Neuronal stem cell (in vitro differentiated cells): Measurements from ENCODE around the gene MRC2. TPM values are rescaled to one million over a fixed set of nuclear protein-coding genes. Genes with fewer than 3 reads are reported as not detected.
A peak's percentile ranks its signal among the peaks of the same experiment; 100 is the strongest.

Source experiments
- DNase-seq: peaks from one replicate; pipeline ENCODE4 v3.0.0-alpha.2; 2013; ENCODE audit warnings: low spot score
- H2AFZ ChIP-seq: one replicate; pipeline ENCODE4 v1.6.1; 2013; ENCODE audit warnings: mild to moderate bottlenecking, low read length, inconsistent platforms
- H2AK5ac ChIP-seq: 2 replicates; pipeline ENCODE4 v1.6.1; 2013; ENCODE audit warnings: low read depth, mild to moderate bottlenecking, inconsistent platforms, low read length, moderate library complexity, mixed read lengths
- H2BK120ac ChIP-seq: 2 replicates; pipeline ENCODE4 v1.6.1; 2013; ENCODE audit warnings: low read depth, mild to moderate bottlenecking, inconsistent platforms, low read length, moderate library complexity, mixed read lengths
- H2BK12ac ChIP-seq: one replicate; pipeline ENCODE4 v1.6.1; 2013; ENCODE audit warnings: low read length, inconsistent platforms
- H2BK15ac ChIP-seq: 2 replicates; pipeline ENCODE4 v1.6.1; 2013; ENCODE audit warnings: mild to moderate bottlenecking, low read length, inconsistent platforms, mixed read lengths
- H2BK5ac ChIP-seq: one replicate; pipeline ENCODE4 v1.6.1; 2013; ENCODE audit warnings: inconsistent platforms, mild to moderate bottlenecking, low read length, moderate library complexity
- H3K14ac ChIP-seq: one replicate; pipeline ENCODE4 v1.6.1; 2013; ENCODE audit warnings: low read length, inconsistent platforms
- H3K18ac ChIP-seq: 2 replicates; pipeline ENCODE4 v1.6.1; 2013; ENCODE audit warnings: low read length, inconsistent platforms
- H3K23ac ChIP-seq: 2 replicates; pipeline ENCODE4 v1.6.1; 2013; ENCODE audit warnings: low read depth, mild to moderate bottlenecking, mixed read lengths, low read length, inconsistent platforms; ENCODE audit not compliant: poor library complexity
- H3K27ac ChIP-seq: replicated peaks from 3 replicates; pipeline ENCODE4 v1.5.1; 2013; ENCODE audit warnings: low read length, inconsistent platforms
- H3K27me3 ChIP-seq, 3 experiments: 2 replicates each; pipeline ENCODE4 v1.6.1; 2013; ENCODE audit warnings: low read length in 3 of 3, mild to moderate bottlenecking in 2 of 3, inconsistent platforms in 1 of 3, low read depth in 1 of 3, mixed read lengths in 1 of 3, moderate library complexity in 1 of 3; ENCODE audit not compliant: control insufficient read depth in 3 of 3, insufficient read depth in 3 of 3
- H3K36me3 ChIP-seq, 2 donors: replicated peaks in 1 of 2; 2 replicates each; pipeline ENCODE4 v1.6.1; 2013; ENCODE audit warnings: low read length in 2 of 2; ENCODE audit not compliant: control insufficient read depth in 2 of 2, insufficient read depth in 2 of 2
- H3K4ac ChIP-seq: 2 replicates; pipeline ENCODE4 v1.6.1; 2013; ENCODE audit warnings: inconsistent platforms, mild to moderate bottlenecking, low read length, moderate library complexity
- H3K4me1 ChIP-seq, 2 donors: 1 replicate in 1 of 2; 2 replicates in 1 of 2; pipeline ENCODE4 v1.6.1; 2013; ENCODE audit warnings: low read length in 2 of 2, low read depth in 1 of 2; ENCODE audit not compliant: control insufficient read depth in 2 of 2, insufficient read depth in 1 of 2
- H3K4me2 ChIP-seq: one replicate; pipeline ENCODE4 v1.6.1; 2013; ENCODE audit warnings: mild to moderate bottlenecking, low read length, inconsistent platforms; ENCODE audit not compliant: insufficient read depth, poor library complexity, severe bottlenecking
- H3K4me3 ChIP-seq, 2 donors: 2 replicates each; pipeline ENCODE4 v1.5.1; 2013; ENCODE audit warnings: low read length in 2 of 2, mild to moderate bottlenecking in 2 of 2, inconsistent platforms in 1 of 2, moderate library complexity in 1 of 2
- H3K79me1 ChIP-seq: one replicate; pipeline ENCODE4 v1.6.1; 2013; ENCODE audit warnings: low read depth, mild to moderate bottlenecking, inconsistent platforms, low read length, moderate library complexity
- H3K9ac ChIP-seq: one replicate; pipeline ENCODE4 v1.6.1; 2013; ENCODE audit warnings: mild to moderate bottlenecking, low read depth, low read length, inconsistent platforms; ENCODE audit not compliant: poor library complexity
- H3K9me3 ChIP-seq, 2 donors: replicated peaks in 1 of 2; 2 replicates each; pipeline versions ENCODE3 to v1.6.1; 2013; ENCODE audit warnings: low read length in 2 of 2, mild to moderate bottlenecking in 2 of 2, inconsistent platforms in 1 of 2, low read depth in 1 of 2, mixed read lengths in 1 of 2, moderate library complexity in 1 of 2; ENCODE audit not compliant: control insufficient read depth in 2 of 2, insufficient read depth in 1 of 2
- H4K8ac ChIP-seq: one replicate; pipeline ENCODE4 v1.6.1; 2013; ENCODE audit warnings: low read depth, mild to moderate bottlenecking, inconsistent platforms, low read length, moderate library complexity
- H4K91ac ChIP-seq: one replicate; pipeline ENCODE4 v1.6.1; 2013; ENCODE audit warnings: low read length, low read depth, mild to moderate bottlenecking, inconsistent platforms; ENCODE audit not compliant: poor library complexity
- WGBS, 2 donors: extraction: QIAGEN DNeasy Blood & Tissue Kit; methylation state at CpG; one replicate each; pipeline ENCODE4 v1.1.7; 2013; ENCODE audit warnings: missing lambda C conversion rate in 2 of 2, mixed read lengths in 1 of 2; ENCODE audit not compliant: insufficient read length in 2 of 2, insufficient replicate concordance in 1 of 2; ENCODE audit errors: extremely low coverage in 2 of 2; 5-methylcytosine and 5-hydroxymethylcytosine counted together
- small RNA-seq: library from polyadenylated mRNA; stranded (forward); fragments of <200 nt; extraction: miRNeasy Mini kit (QIAGEN cat#:217004); gene quantifications from one replicate; pipeline ENCODE3, GENCODE V24; 2013; ENCODE audit not compliant: insufficient read depth

Gene MRC2

DNA sequence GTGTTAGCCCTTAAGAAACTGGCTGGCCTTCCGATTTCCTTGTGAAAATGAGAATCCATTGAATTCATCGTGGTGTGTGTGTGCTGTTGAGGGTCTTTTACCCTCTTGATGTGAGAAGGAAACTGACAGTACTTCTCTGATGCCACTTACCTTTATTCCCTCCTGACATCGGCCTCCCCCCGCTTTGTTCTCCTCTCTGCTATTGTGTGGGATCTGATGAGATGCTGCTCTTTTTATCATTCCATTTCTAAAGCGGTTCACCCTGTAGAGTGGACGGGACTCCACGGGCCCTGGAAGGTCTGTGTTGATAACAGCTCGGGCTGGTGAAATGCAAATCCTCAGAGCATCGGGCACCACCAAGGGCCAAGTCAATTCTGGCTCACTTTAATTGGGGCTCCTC, 110.8 kb downstream of the MRC2 start:
- H3K79me1 ChIP-seq = no peaks in the 10 kb centered on the region
- H2BK15ac ChIP-seq = no peak overlapping the region
- peaks cover 0 to 4% of the 10 kb centered on the region in 2 donors for H3K9me3 ChIP-seq
- H3K4me1 ChIP-seq = peaks cover 4 to 15% of the 10 kb centered on the region in 2 donors
- no peak overlapping the region for H3K18ac ChIP-seq
- no peak overlapping the region for H3K4ac ChIP-seq
- no peak overlapping the region for H4K91ac ChIP-seq
- H2AFZ ChIP-seq = peak overlapping the region; percentile 38
- WGBS, 2 donors = no CpG with 5 or more reads among the region's 9 CpGs
- H3K4me3 ChIP-seq = no peak overlapping the region
- H3K14ac ChIP-seq = no peak overlapping the region
- no peak overlapping the region for H3K23ac ChIP-seq
- no peak overlapping the region for H3K9ac ChIP-seq
- DNase-seq = no peak
- H2AK5ac ChIP-seq = no peak overlapping the region
- no peak overlapping the region for H3K27ac ChIP-seq
- no peak overlapping the region for H2BK12ac ChIP-seq
- H4K8ac ChIP-seq = no peak overlapping the region
- no peak overlapping the region for H2BK120ac ChIP-seq
- no peak overlapping the region for H2BK5ac ChIP-seq
- no peaks in the 10 kb centered on the region for H3K36me3 ChIP-seq
- no peak overlapping the region for H3K4me2 ChIP-seq
- no peaks in the 10 kb centered on the region for H3K27me3 ChIP-seq

DNA sequence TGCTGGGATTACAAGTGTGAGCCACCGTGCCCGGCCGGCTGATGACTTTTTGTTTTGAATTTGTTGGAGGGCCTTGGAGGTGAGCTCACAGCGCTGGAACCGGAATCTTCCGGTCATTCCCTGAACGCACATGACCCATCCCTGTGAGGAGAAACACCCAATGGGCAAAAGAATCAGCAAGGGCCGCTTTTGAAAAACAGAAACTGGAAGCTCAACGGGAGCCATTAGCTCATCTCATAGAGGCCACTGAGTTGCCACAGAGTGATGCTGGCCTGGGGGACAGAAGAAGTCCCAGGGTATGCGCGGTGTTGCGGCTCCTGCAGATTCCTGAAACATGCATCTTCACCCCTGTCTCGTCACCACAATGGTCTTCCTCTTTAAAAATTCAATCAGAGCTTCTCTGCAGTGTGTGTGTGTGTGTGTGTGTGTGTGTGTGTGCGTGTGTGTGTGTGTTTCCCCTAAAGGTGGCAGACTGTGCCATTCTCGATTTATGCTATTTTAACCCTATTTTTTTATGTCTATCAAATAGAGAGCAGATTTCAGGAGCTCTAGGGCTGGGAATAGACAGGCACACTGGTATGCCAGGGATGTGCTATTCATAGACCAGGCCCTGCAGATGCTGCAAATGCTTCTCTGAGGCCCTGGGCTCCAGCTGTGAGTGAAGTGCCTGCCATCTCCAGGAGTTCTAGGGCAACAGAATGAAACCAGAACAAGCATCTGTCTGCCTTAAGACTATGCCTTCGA, 112.3 kb downstream of the MRC2 start:
- WGBS, 2 donors = no CpG with 5 or more reads among the region's 16 CpGs
- no peak overlapping the region for H4K8ac ChIP-seq
- no peak overlapping the region for H3K18ac ChIP-seq
- H3K14ac ChIP-seq = no peak overlapping the region
- H2BK5ac ChIP-seq = no peak overlapping the region
- H3K23ac ChIP-seq = no peak overlapping the region
- H3K4ac ChIP-seq = no peak overlapping the region
- H2AK5ac ChIP-seq = no peak overlapping the region
- no peak overlapping the region for H3K27ac ChIP-seq
- H4K91ac ChIP-seq = no peak overlapping the region
- H3K4me2 ChIP-seq = no peak overlapping the region
- peaks cover 0 to 4% of the 10 kb centered on the region in 2 donors for H3K9me3 ChIP-seq
- H3K4me1 ChIP-seq = peaks cover 4 to 14% of the 10 kb centered on the region in 2 donors
- H2AFZ ChIP-seq = peak overlapping the region; percentile 46
- DNase-seq = no peak
- H3K4me3 ChIP-seq = no peak overlapping the region
- no peaks in the 10 kb centered on the region for H3K79me1 ChIP-seq
- no peak overlapping the region for H2BK15ac ChIP-seq
- no peak overlapping the region for H2BK120ac ChIP-seq
- no peak overlapping the region for H3K9ac ChIP-seq
- H2BK12ac ChIP-seq = no peak overlapping the region
- H3K36me3 ChIP-seq = no peaks in the 10 kb centered on the region
- H3K27me3 ChIP-seq = no peaks in the 10 kb centered on the region

DNA sequence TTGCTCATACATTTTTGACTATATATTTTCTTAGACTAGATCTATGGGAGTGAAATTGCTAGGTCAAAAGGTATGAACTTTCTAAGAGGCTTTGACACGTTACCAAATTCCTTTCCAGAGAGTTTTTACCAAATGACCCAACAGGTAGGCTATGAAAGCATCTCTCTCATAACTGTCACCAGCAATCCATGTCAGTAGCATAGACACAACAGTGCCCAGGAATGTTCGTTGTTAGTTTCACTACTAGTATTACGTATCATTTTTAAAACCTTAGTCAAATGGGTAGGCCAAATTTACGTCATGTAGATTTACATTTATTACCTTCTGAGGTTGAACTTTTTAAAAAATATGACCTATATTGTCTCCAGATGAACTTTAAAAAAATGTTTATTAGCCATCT, 113.8 kb downstream of the MRC2 start:
- DNase-seq = no peak
- Histone ChIP-seq H4K91ac (no peak overlapping the region), H3K9ac (no peak overlapping the region), H3K18ac (no peak overlapping the region), H3K4ac (no peak overlapping the region), H2BK12ac (no peak overlapping the region), H3K36me3 (no peaks in the 10 kb centered on the region), H3K4me2 (no peak overlapping the region), H3K27me3 (peaks cover 0 to 5% (median 0%) of the 10 kb centered on the region in 3 experiments), H3K9me3 (peaks cover 0 to 4% of the 10 kb centered on the region in 2 donors), H4K8ac (no peak overlapping the region), H2BK120ac (no peak overlapping the region), H3K4me3 (no peak overlapping the region), H3K14ac (no peak overlapping the region), H3K4me1 (peaks cover 4 to 10% of the 10 kb centered on the region in 2 donors), H3K79me1 (no peaks in the 10 kb centered on the region), H2BK5ac (no peak overlapping the region), H3K23ac (no peak overlapping the region), H2AFZ (no peak overlapping the region), H3K27ac (no peak overlapping the region), H2AK5ac (no peak overlapping the region), H2BK15ac (no peak overlapping the region)
- no CpG with 5 or more reads among the region's 4 CpGs for WGBS, 2 donors

Small RNAs within 50 kb of the gene (small RNA-seq; reads per million reads assigned to genes)
- gene RF00019 (not detected), gene RNU6-446P (not detected)
